SK-N-MC (cell line): ENCODE measurements around the gene SPTBN2.

Source experiments
- EZH2 ChIP-seq: fragments of 200-600 bp; sonication (generic); IDR thresholded peaks from one replicate; pipeline ENCODE4 v1.6.1; 2017; ENCODE audit warnings: antibody characterized with exemption
- FOXP2 ChIP-seq: optimal IDR thresholded peaks from 2 replicates; pipeline ENCODE3; 2011; ENCODE audit warnings: mild to moderate bottlenecking, moderate library complexity; ENCODE audit not compliant: insufficient read depth; ENCODE audit errors: extremely low read length, control extremely low read depth
- POLR2AphosphoS5 ChIP-seq: IDR thresholded peaks from 2 replicates; pipeline ENCODE4 v1.6.1; 2012; ENCODE audit warnings: mild to moderate bottlenecking, low read depth, low read length, borderline replicate concordance

DNA sequence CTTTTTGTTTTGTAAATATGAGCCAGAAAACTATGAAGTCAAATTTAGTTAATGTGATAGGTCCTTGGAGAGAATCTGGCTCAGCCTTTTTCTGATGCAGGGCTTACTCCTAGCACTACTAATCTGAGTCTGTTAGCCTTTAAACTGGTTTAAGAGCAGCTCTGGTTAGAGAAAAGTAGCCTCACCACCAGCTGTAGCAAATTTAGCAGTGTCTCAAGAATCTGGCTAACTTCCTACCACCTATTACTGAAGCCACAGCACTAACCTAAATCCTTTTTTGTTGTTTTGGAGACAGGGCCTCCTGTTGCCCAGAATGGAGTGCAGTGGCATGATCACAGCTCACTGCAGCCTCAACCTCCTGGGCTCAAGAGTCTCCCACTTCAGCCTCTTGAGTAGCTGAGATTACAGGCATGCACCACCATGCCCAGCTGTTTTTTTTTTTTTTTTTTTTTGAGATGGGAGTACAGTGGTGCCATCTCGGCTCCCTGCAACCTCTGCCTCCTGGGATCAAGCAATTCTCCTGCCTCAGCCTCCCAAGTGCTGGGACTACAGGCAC is 65.2 kb downstream of the SPTBN2 start:
- TF ChIP-seq EZH2 (no peak), POLR2AphosphoS5 (no peak), FOXP2 (no peak)
